ENCODE results near the gene CAMTA1. TPM values are rescaled to one million over a fixed set of nuclear protein-coding genes. Genes with fewer than 3 reads are reported as not detected.

Gene CAMTA1
- total and polyA plus RNA-seq, 4 donors = 78.7 to 438 (median 173) TPM

DNA sequence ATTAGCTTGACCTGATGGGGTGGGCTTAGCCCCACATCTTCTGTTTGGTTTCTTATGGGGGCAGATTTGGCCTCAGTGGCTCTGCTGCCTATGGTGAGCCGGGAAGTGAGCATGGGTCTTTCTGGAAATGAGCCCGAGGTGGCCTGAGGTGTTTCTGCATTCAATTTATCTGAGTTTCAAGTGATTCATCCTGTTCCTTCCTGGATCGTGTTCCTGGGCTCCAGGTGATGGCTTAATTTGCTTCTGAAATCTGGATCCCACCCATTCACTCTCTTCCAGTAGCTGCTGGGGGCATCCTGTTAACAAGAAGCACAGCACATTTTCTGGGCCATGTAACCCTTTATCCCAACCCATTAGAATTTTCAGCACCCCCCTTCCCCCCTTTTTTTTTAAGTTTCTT is 324.6 kb downstream of the CAMTA1 start:
- ATAC-seq (ENCODE audit: low FRiP score) (no peak), DNase-seq (no peak)
- H3K36me3 ChIP-seq (ENCODE audit: control insufficient read depth in 1 of 2, insufficient read depth in 2 of 2, low read length in 1 of 2) = no peaks in the 10 kb centered on the region
- no peak overlapping the region for H3K4me3 ChIP-seq (ENCODE audit: low read length in 2 of 2)
- intact Hi-C loops (cut with DNase I) = no loop called here
- no peak overlapping the region for H3K27ac ChIP-seq (ENCODE audit: low read depth in 1 of 2, low read length in 2 of 2)
- 72 to 73% methylated on average over 3 of the region's 3 CpGs for WGBS, 2 donors
- H3K9me3 ChIP-seq (ENCODE audit: control insufficient read depth, low read length) = peaks cover 2% of the 10 kb centered on the region
- no peaks in the 10 kb centered on the region for H3K4me1 ChIP-seq (ENCODE audit: control insufficient read depth in 1 of 2, insufficient read depth in 2 of 2, low read length in 2 of 2)
- no peaks in the 10 kb centered on the region for H3K27me3 ChIP-seq (ENCODE audit: control insufficient read depth in 1 of 2, insufficient read depth in 2 of 2, low read length in 1 of 2)

GRCh38 chr1:7110321-7110720 is 325.1 kb downstream of the CAMTA1 start:
- no peak overlapping the region for H3K27ac ChIP-seq (ENCODE audit: low read depth in 1 of 2, low read length in 2 of 2)
- peaks cover 2% of the 10 kb centered on the region for H3K9me3 ChIP-seq (ENCODE audit: control insufficient read depth, low read length)
- no peak overlapping the region for H3K4me3 ChIP-seq (ENCODE audit: low read length in 2 of 2)
- no peaks in the 10 kb centered on the region for H3K27me3 ChIP-seq (ENCODE audit: control insufficient read depth in 1 of 2, insufficient read depth in 2 of 2, low read length in 1 of 2)
- intact Hi-C loops (cut with DNase I) = no loop called here
- no peaks in the 10 kb centered on the region for H3K36me3 ChIP-seq (ENCODE audit: control insufficient read depth in 1 of 2, insufficient read depth in 2 of 2, low read length in 1 of 2)
- 73 to 83% methylated on average over 8 of the region's 8 CpGs for WGBS, 2 donors
- no peak for ATAC-seq (ENCODE audit: low FRiP score)
- no peak for DNase-seq
- no peaks in the 10 kb centered on the region for H3K4me1 ChIP-seq (ENCODE audit: control insufficient read depth in 1 of 2, insufficient read depth in 2 of 2, low read length in 2 of 2)

DNA sequence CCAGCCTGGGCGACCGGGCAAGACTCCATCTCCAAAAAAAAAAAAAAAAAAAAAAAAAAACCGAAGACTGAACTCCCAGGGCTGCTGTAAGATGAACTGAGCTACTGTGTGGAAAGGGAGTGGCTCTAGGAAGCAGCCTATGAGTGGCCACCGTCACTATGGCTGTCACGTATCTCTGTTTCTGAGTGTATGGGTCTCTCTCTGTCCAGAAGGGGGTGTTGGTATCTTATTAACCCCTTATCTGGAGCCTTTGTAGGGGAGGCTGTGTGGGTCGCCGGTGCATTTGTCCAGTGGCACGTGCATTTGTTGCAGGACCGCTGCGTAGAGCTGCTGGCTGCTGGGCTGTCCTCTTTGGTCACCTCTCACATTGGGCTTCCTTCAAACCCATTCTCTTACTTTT is 326.6 kb downstream of the CAMTA1 start:
- Histone ChIP-seq H3K27ac (ENCODE audit: low read depth in 1 of 2, low read length in 2 of 2) (no peak overlapping the region), H3K36me3 (ENCODE audit: control insufficient read depth in 1 of 2, insufficient read depth in 2 of 2, low read length in 1 of 2) (no peaks in the 10 kb centered on the region), H3K27me3 (ENCODE audit: control insufficient read depth in 1 of 2, insufficient read depth in 2 of 2, low read length in 1 of 2) (no peaks in the 10 kb centered on the region), H3K4me3 (ENCODE audit: low read length in 2 of 2) (no peak overlapping the region), H3K9me3 (ENCODE audit: control insufficient read depth, low read length) (peaks cover 2% of the 10 kb centered on the region), H3K4me1 (ENCODE audit: control insufficient read depth in 1 of 2, insufficient read depth in 2 of 2, low read length in 2 of 2) (no peaks in the 10 kb centered on the region)
- no peak for DNase-seq
- intact Hi-C loops (cut with DNase I) = no loop called here
- 53 to 64% methylated on average over 9 to 10 of the region's 10 CpGs for WGBS, 2 donors
- no peak for ATAC-seq (ENCODE audit: low FRiP score)

DNA sequence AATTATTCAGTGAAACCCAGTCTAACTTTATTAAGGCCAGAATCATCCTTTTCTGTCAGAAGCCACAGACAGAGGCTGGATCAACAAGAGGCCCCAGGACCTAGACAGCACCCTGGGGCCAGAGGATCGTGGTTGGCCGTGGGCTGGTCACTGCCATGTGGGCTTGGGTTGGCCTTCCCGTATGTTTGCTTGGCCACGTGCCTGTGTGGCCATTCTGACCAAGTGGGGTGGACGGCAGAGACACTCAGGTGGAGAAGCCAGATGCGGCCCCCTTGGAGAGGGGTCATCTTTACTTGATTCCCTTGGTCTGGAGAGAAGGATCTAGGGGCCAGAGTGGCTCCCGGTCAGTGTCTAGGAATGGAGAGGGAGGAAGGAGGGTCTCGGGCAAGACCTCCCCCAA is 327.9 kb downstream of the CAMTA1 start:
- WGBS, 2 donors = 83% methylated on average over 8 of the region's 8 CpGs
- H3K27ac ChIP-seq (ENCODE audit: low read depth in 1 of 2, low read length in 2 of 2) = no peak overlapping the region
- DNase-seq (no peak), ATAC-seq (ENCODE audit: low FRiP score) (no peak)
- no peaks in the 10 kb centered on the region for H3K27me3 ChIP-seq (ENCODE audit: control insufficient read depth in 1 of 2, insufficient read depth in 2 of 2, low read length in 1 of 2)
- no peaks in the 10 kb centered on the region for H3K36me3 ChIP-seq (ENCODE audit: control insufficient read depth in 1 of 2, insufficient read depth in 2 of 2, low read length in 1 of 2)
- H3K9me3 ChIP-seq (ENCODE audit: control insufficient read depth, low read length) = peaks cover 2% of the 10 kb centered on the region
- no peaks in the 10 kb centered on the region for H3K4me1 ChIP-seq (ENCODE audit: control insufficient read depth in 1 of 2, insufficient read depth in 2 of 2, low read length in 2 of 2)
- no peak overlapping the region for H3K4me3 ChIP-seq (ENCODE audit: low read length in 2 of 2)
- intact Hi-C loops (cut with DNase I) = no loop called here

GRCh38 chr1:7113822-7114221 is 328.6 kb downstream of the CAMTA1 start:
- 76 to 81% methylated on average over 6 of the region's 6 CpGs for WGBS, 2 donors
- H3K4me3 ChIP-seq (ENCODE audit: low read length in 2 of 2) = no peak overlapping the region
- intact Hi-C loops (cut with DNase I) = no loop called here
- DNase-seq (no peak), ATAC-seq (ENCODE audit: low FRiP score) (no peak)
- no peaks in the 10 kb centered on the region for H3K27me3 ChIP-seq (ENCODE audit: control insufficient read depth in 1 of 2, insufficient read depth in 2 of 2, low read length in 1 of 2)
- H3K4me1 ChIP-seq (ENCODE audit: control insufficient read depth in 1 of 2, insufficient read depth in 2 of 2, low read length in 2 of 2) = no peaks in the 10 kb centered on the region
- H3K27ac ChIP-seq (ENCODE audit: low read depth in 1 of 2, low read length in 2 of 2) = no peak overlapping the region
- no peaks in the 10 kb centered on the region for H3K36me3 ChIP-seq (ENCODE audit: control insufficient read depth in 1 of 2, insufficient read depth in 2 of 2, low read length in 1 of 2)
- H3K9me3 ChIP-seq (ENCODE audit: control insufficient read depth, low read length) = peaks cover under 1% of the 10 kb centered on the region

GRCh38 chr1:7116001-7116400 is 330.7 kb downstream of the CAMTA1 start:
- Histone ChIP-seq H3K4me1 (ENCODE audit: control insufficient read depth in 1 of 2, insufficient read depth in 2 of 2, low read length in 2 of 2) (no peaks in the 10 kb centered on the region), H3K36me3 (ENCODE audit: control insufficient read depth in 1 of 2, insufficient read depth in 2 of 2, low read length in 1 of 2) (no peaks in the 10 kb centered on the region), H3K27ac (ENCODE audit: low read depth in 1 of 2, low read length in 2 of 2) (no peak overlapping the region), H3K27me3 (ENCODE audit: control insufficient read depth in 1 of 2, insufficient read depth in 2 of 2, low read length in 1 of 2) (no peaks in the 10 kb centered on the region), H3K9me3 (ENCODE audit: control insufficient read depth, low read length) (no peaks in the 10 kb centered on the region), H3K4me3 (ENCODE audit: low read length in 2 of 2) (no peak overlapping the region)
- intact Hi-C loops (cut with DNase I) = no loop called here
- ATAC-seq (ENCODE audit: low FRiP score) = no peak
- 86 to 92% methylated on average over 3 of the region's 3 CpGs for WGBS, 2 donors
- DNase-seq = no peak

DNA sequence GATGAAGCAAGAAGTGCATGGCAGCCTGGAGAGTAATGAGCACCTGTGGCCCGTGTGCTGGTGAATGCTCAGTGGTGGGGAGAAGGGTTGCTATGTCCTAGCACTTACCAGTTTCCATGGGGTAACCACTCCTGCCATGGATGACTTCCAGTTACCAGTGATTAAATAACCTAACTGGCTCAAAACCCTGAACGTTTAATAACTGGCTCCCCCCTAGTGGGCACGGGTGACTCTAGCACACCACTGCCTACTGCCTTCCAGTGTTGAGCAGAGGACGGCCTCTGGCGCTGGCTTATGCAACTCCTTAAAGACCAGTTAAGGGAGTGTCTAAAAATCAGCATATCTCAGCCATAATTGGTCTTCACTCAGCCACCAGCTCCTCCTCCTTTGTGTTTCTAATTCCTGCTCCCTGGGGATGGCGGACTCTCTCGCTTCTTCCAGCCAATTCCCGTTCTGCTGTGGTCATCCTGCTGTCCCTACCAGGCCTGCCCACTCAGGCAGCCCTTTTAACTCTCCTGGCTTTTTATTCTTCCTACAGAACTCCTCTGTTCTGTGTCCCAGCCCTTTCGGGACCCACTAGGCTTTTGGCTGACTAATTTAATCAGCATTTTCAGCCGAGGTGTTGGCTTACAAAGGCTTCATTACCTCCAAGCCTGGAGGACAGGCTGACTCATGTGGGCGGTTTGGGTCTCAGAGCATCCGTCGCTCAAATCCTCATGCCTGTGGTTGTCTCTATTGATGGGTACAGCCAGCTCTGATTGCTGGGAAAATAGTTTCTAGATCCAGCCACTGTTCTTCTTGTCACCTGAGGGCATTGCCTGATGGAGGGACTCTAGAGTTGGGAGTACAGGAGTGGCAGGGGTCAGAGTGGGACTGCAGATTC is 332.4 kb downstream of the CAMTA1 start:
- 12 to 14% methylated on average over 13 of the region's 13 CpGs for WGBS, 2 donors
- ATAC-seq (ENCODE audit: low FRiP score) = peak; percentile 73

GRCh38 chr1:7119156-7119555 is 333.9 kb downstream of the CAMTA1 start:
- Histone ChIP-seq H3K9me3 (ENCODE audit: control insufficient read depth, low read length) (no peaks in the 10 kb centered on the region), H3K36me3 (ENCODE audit: control insufficient read depth in 1 of 2, insufficient read depth in 2 of 2, low read length in 1 of 2) (no peaks in the 10 kb centered on the region), H3K4me3 (ENCODE audit: low read length in 2 of 2) (no peak overlapping the region), H3K27ac (ENCODE audit: low read depth in 1 of 2, low read length in 2 of 2) (no peak overlapping the region), H3K27me3 (ENCODE audit: control insufficient read depth in 1 of 2, insufficient read depth in 2 of 2, low read length in 1 of 2) (no peaks in the 10 kb centered on the region), H3K4me1 (ENCODE audit: control insufficient read depth in 1 of 2, insufficient read depth in 2 of 2, low read length in 2 of 2) (peaks cover 0 to 4% of the 10 kb centered on the region in 2 donors)
- WGBS, 2 donors = 75 to 81% methylated on average over 7 of the region's 7 CpGs
- DNase-seq (no peak), ATAC-seq (ENCODE audit: low FRiP score) (no peak)
- intact Hi-C loops (cut with DNase I) = no loop called here

More for the DNA sequence above, 332.4 kb downstream of the CAMTA1 start:
- peaks cover 0 to 4% of the 10 kb centered on the region in 2 donors for H3K4me1 ChIP-seq (ENCODE audit: control insufficient read depth in 1 of 2, insufficient read depth in 2 of 2, low read length in 2 of 2)
- no peaks in the 10 kb centered on the region for H3K36me3 ChIP-seq (ENCODE audit: control insufficient read depth in 1 of 2, insufficient read depth in 2 of 2, low read length in 1 of 2)
- DNase-seq = peak; percentile 61 to 80
- H3K27me3 ChIP-seq (ENCODE audit: control insufficient read depth in 1 of 2, insufficient read depth in 2 of 2, low read length in 1 of 2) = no peaks in the 10 kb centered on the region
- no peak overlapping the region for H3K4me3 ChIP-seq (ENCODE audit: low read length in 2 of 2)
- intact Hi-C loops (cut with DNase I) = no loop called here
- H3K9me3 ChIP-seq (ENCODE audit: control insufficient read depth, low read length) = no peaks in the 10 kb centered on the region
- peak overlapping the region in 1 of 2 donors; percentile 27 for H3K27ac ChIP-seq (ENCODE audit: low read depth in 1 of 2, low read length in 2 of 2)
